H1 (cell line): Measurements from ENCODE around the gene KATNAL1. TPM values are rescaled to one million over a fixed set of nuclear protein-coding genes. Genes with fewer than 3 reads are reported as not detected.

Experiments
- CTCF ChIA-PET: fragments of 300-600 bp; sonication (Branson Sonifier 250); formaldehyde crosslinking; loops from one replicate; lab custom pipeline; 2021; ENCODE audit not compliant: partially characterized antibody; lab: Charles Lee
- POLR2A ChIA-PET: fragments of 300-600 bp; sonication (Branson Sonifier 250); formaldehyde crosslinking; loops from one replicate; lab custom pipeline; 2021; ENCODE audit warnings: inconsistent platforms; ENCODE audit not compliant: partially characterized antibody; lab: Charles Lee
- DNase-seq, 2 experiments: peaks; one replicate each; pipeline versions ENCODE4 v3.0.0 to v3.0.0-alpha.2; 2010 to 2022; ENCODE audit warnings: low spot score in 2 of 2, low read depth in 1 of 2, mixed read lengths in 1 of 2
- FAIRE-seq: peaks from 2 replicates; lab custom pipeline; 2011; peaks lifted over from hg19 to GRCh38; lab: Jason Lieb, UNC
- H2AFZ ChIP-seq: 2 replicates; pipeline ENCODE4 v1.8.1; 2012; ENCODE audit warnings: low read length, inconsistent platforms
- H2AK5ac ChIP-seq: 2 replicates; pipeline ENCODE4 v1.6.1; 2013; ENCODE audit warnings: low read depth, low read length
- H2BK120ac ChIP-seq: replicated peaks from 2 replicates; pipeline ENCODE3; 2013; ENCODE audit warnings: low read depth, low read length, inconsistent platforms
- H2BK12ac ChIP-seq: 2 replicates; pipeline ENCODE4 v1.6.1; 2013; ENCODE audit warnings: low read depth, low read length
- H2BK15ac ChIP-seq: 2 replicates; pipeline ENCODE4 v1.6.1; 2013; ENCODE audit warnings: low read length
- H2BK20ac ChIP-seq: 2 replicates; pipeline ENCODE4 v1.6.1; 2013; ENCODE audit warnings: low read length
- H2BK5ac ChIP-seq: 2 replicates; pipeline ENCODE4 v1.6.1; 2013; ENCODE audit warnings: low read depth, low read length
- H3K14ac ChIP-seq: 2 replicates; pipeline ENCODE4 v1.6.1; 2013; ENCODE audit warnings: inconsistent platforms; ENCODE audit not compliant: insufficient read length
- H3K18ac ChIP-seq: 2 replicates; pipeline ENCODE4 v1.6.1; 2013; ENCODE audit warnings: low read length; ENCODE audit errors: extremely low read depth
- H3K23ac ChIP-seq: 2 replicates; pipeline ENCODE4 v1.6.1; 2013; ENCODE audit warnings: inconsistent platforms; ENCODE audit not compliant: insufficient read length
- H3K23me2 ChIP-seq: 2 replicates; pipeline ENCODE4 v1.6.1; 2013; ENCODE audit warnings: low read depth, low read length
- H3K27ac ChIP-seq: 2 replicates; pipeline ENCODE4 v1.6.1; 2011; ENCODE audit warnings: low read depth, low read length, inconsistent platforms
- H3K27me3 ChIP-seq, 4 experiments: replicated peaks in 1 of 4; 1 replicate in 1 of 4; 2 replicates in 3 of 4; pipeline versions ENCODE4 v1.6.1 to v1.8.1; 2011 to 2013; ENCODE audit warnings: low read length in 3 of 4, mild to moderate bottlenecking in 3 of 4, inconsistent platforms in 2 of 4, mixed read lengths in 2 of 4, moderate library complexity in 1 of 4; ENCODE audit not compliant: control insufficient read depth in 3 of 4, insufficient read depth in 3 of 4; ENCODE audit errors: extremely low read depth in 1 of 4
- H3K36me3 ChIP-seq, 4 experiments: 2 replicates each; pipeline versions ENCODE4 v1.6.1 to v1.8.1; 2011 to 2013; ENCODE audit warnings: mild to moderate bottlenecking in 4 of 4, low read length in 3 of 4, moderate library complexity in 2 of 4, control low read depth in 1 of 4, inconsistent platforms in 1 of 4; ENCODE audit not compliant: insufficient read depth in 4 of 4, control insufficient read depth in 2 of 4
- H3K4ac ChIP-seq: replicated peaks from 2 replicates; pipeline ENCODE3; 2013; ENCODE audit warnings: low read length, low read depth, mixed read lengths, inconsistent platforms; ENCODE audit not compliant: insufficient read length
- H3K4me1 ChIP-seq, 4 experiments: replicated peaks in 1 of 4; 1 replicate in 1 of 4; 2 replicates in 3 of 4; pipeline versions ENCODE4 v1.6.1 to v1.8.1; 2011 to 2013; ENCODE audit warnings: low read length in 3 of 4, inconsistent platforms in 2 of 4, mixed read lengths in 1 of 4; ENCODE audit not compliant: insufficient read depth in 4 of 4, control insufficient read depth in 3 of 4
- H3K4me2 ChIP-seq, 2 experiments: 2 replicates each; pipeline versions ENCODE4 v1.6.1 to v1.8.1; 2011 to 2013; ENCODE audit warnings: low read depth in 2 of 2, low read length in 2 of 2, control low read depth in 1 of 2, inconsistent platforms in 1 of 2, mild to moderate bottlenecking in 1 of 2; ENCODE audit not compliant: insufficient read depth in 1 of 2
- H3K4me3 ChIP-seq, 4 experiments: fragments of 200-600, 300-600 bp in 1 of 4; sonication (generic), shearing (Covaris generic), sonication (Bioruptor Twin) in 1 of 4; 2 replicates each; pipeline versions ENCODE4 v1.5.1 to v1.8.1; 2011 to 2016; ENCODE audit warnings: low read length in 4 of 4, low read depth in 3 of 4, control low read depth in 2 of 4, inconsistent platforms in 2 of 4, mild to moderate bottlenecking in 2 of 4, mixed read lengths in 1 of 4, moderate library complexity in 1 of 4; ENCODE audit not compliant: insufficient read depth in 2 of 4; ENCODE audit errors: extremely low read depth in 1 of 4
- H3K56ac ChIP-seq: replicated peaks from 2 replicates; pipeline ENCODE3; 2013; ENCODE audit warnings: low read depth, mild to moderate bottlenecking, mixed read lengths, low read length, inconsistent platforms; ENCODE audit not compliant: insufficient read length
- H3K79me1 ChIP-seq: 2 replicates; pipeline ENCODE4 v1.6.1; 2013; ENCODE audit warnings: low read depth, low read length, control low read depth
- H3K79me2 ChIP-seq, 2 experiments: 2 replicates each; pipeline versions ENCODE4 v1.6.1 to v1.8.1; 2012 to 2013; ENCODE audit warnings: low read length in 2 of 2, mild to moderate bottlenecking in 2 of 2, inconsistent platforms in 1 of 2; ENCODE audit not compliant: insufficient read depth in 2 of 2, control insufficient read depth in 1 of 2
- H3K9ac ChIP-seq, 4 experiments: replicated peaks in 1 of 4; 1 replicate in 1 of 4; 2 replicates in 3 of 4; pipeline versions ENCODE4 v1.6.1 to v1.8.1; 2011 to 2013; ENCODE audit warnings: low read depth in 3 of 4, low read length in 3 of 4, control low read depth in 2 of 4, mild to moderate bottlenecking in 2 of 4, moderate library complexity in 2 of 4, inconsistent platforms in 1 of 4; ENCODE audit errors: extremely low read depth in 1 of 4
- H3K9me3 ChIP-seq, 2 experiments: 2 replicates each; pipeline versions ENCODE4 v1.6.1 to v1.8.1; 2012 to 2013; ENCODE audit warnings: mild to moderate bottlenecking in 2 of 2, moderate library complexity in 2 of 2, control low read depth in 1 of 2, inconsistent platforms in 1 of 2, low read depth in 1 of 2, low read length in 1 of 2, mixed read lengths in 1 of 2; ENCODE audit not compliant: insufficient read depth in 2 of 2
- H4K20me1 ChIP-seq, 2 experiments: replicated peaks in 1 of 2; 2 replicates each; pipeline versions ENCODE3 to v1.8.1; 2011 to 2013; ENCODE audit warnings: inconsistent platforms in 2 of 2, low read length in 2 of 2, mild to moderate bottlenecking in 1 of 2; ENCODE audit not compliant: insufficient read depth in 2 of 2, control insufficient read depth in 1 of 2
- H4K5ac ChIP-seq: 2 replicates; pipeline ENCODE4 v1.6.1; 2013; ENCODE audit warnings: low read length, low read depth, mixed read lengths, inconsistent platforms; ENCODE audit not compliant: insufficient read length
- H4K8ac ChIP-seq: 2 replicates; pipeline ENCODE4 v1.8.0; 2013; ENCODE audit warnings: mild to moderate bottlenecking, moderate library complexity, low read length, inconsistent platforms; ENCODE audit not compliant: insufficient read depth; ENCODE audit errors: extremely low read depth
- H4K91ac ChIP-seq: replicated peaks from 2 replicates; pipeline ENCODE3; 2013; ENCODE audit warnings: low read length, mixed read lengths, inconsistent platforms; ENCODE audit not compliant: insufficient read length
- ASH2L ChIP-seq: fragments of 200-600, 300-600 bp; sonication (generic); IDR thresholded peaks from one replicate; pipeline ENCODE4 v1.7.1; 2017; ENCODE audit warnings: low read length
- BRCA1 ChIP-seq: IDR thresholded peaks from 2 replicates; pipeline ENCODE4 v1.6.1; 2012; ENCODE audit warnings: low read depth, low read length, improper control_type of control experiment
- CEBPB ChIP-seq: IDR thresholded peaks from 2 replicates; pipeline ENCODE4 v1.6.1; 2012; ENCODE audit warnings: low read depth, low read length
- CHD2 ChIP-seq: IDR thresholded peaks from 2 replicates; pipeline ENCODE4 v1.6.1; 2012; ENCODE audit warnings: low read length, improper control_type of control experiment
- KDM1A ChIP-seq: fragments of 200-600, 300-600 bp; sonication (generic); IDR thresholded peaks from 2 replicates; pipeline ENCODE4 v1.7.1; 2016; ENCODE audit warnings: mild to moderate bottlenecking, low read length, borderline replicate concordance
- NANOG ChIP-seq: IDR thresholded peaks from 2 replicates; pipeline ENCODE4 v1.6.1; 2011; ENCODE audit warnings: low read length, low read depth, mild to moderate bottlenecking, inconsistent platforms; ENCODE audit not compliant: insufficient read depth, poor library complexity, severe bottlenecking
- NRF1 ChIP-seq: IDR thresholded peaks from 2 replicates; pipeline ENCODE4 v1.6.1; 2011; ENCODE audit warnings: mild to moderate bottlenecking, low read depth, low read length, improper control_type of control experiment
- POLR2AphosphoS5 ChIP-seq: IDR thresholded peaks from 2 replicates; pipeline ENCODE4 v1.6.1; 2011; ENCODE audit warnings: low read depth, low read length
- RBBP5 ChIP-seq: IDR thresholded peaks from 2 replicates; pipeline ENCODE4 v1.7.1; 2012; ENCODE audit warnings: low read depth, mild to moderate bottlenecking, inconsistent platforms, low read length, moderate library complexity, borderline replicate concordance
- RNF2 ChIP-seq: fragments of 200-900, 300-1000 bp; sonication (generic); IDR thresholded peaks from 2 replicates; pipeline ENCODE4 v1.7.1; 2016; ENCODE audit warnings: borderline replicate concordance, low read depth, mild to moderate bottlenecking, antibody characterized with exemption, low read length; ENCODE audit not compliant: poor library complexity, severe bottlenecking; ENCODE audit errors: missing control alignments
- SIN3A ChIP-seq, 2 experiments: IDR thresholded peaks in 1 of 2; conservative IDR thresholded peaks in 1 of 2; 2 replicates each; pipeline ENCODE4 v1.6.1; 2011 to 2012; ENCODE audit warnings: low read length in 2 of 2, improper control_type of control experiment in 1 of 2, low read depth in 1 of 2, mild to moderate bottlenecking in 1 of 2
- SIRT6 ChIP-seq: IDR thresholded peaks from one replicate; pipeline ENCODE4 v1.7.1; 2012; ENCODE audit warnings: low read length, inconsistent platforms
- USF2 ChIP-seq: IDR thresholded peaks from 2 replicates; pipeline ENCODE4 v1.6.1; 2011; ENCODE audit warnings: low read length, improper control_type of control experiment
- WGBS, 2 experiments: shearing (Covaris generic) in 1 of 2; methylation state at CpG; one replicate each; pipeline versions ENCODE4 v1.1.6 to v1.1.7; 2013 to 2015; ENCODE audit warnings: low lambda C conversion rate in 2 of 2, mixed read lengths in 2 of 2, inconsistent platforms in 1 of 2, low coverage in 1 of 2, missing lambda C conversion rate in 1 of 2; ENCODE audit not compliant: insufficient replicate concordance in 2 of 2, insufficient coverage in 1 of 2, insufficient read length in 1 of 2; ENCODE audit errors: extremely low coverage in 1 of 2, missing lambda C conversion rate in 1 of 2; 5-methylcytosine and 5-hydroxymethylcytosine counted together
- polyA plus RNA-seq, 7 experiments: library from polyadenylated mRNA; depleted of rRNA in 3 of 7; stranded (reverse) in 5 of 7; unstranded in 2 of 7; fragments of >200 nt in 5 of 7; fragments of 200-250 nt in 2 of 7; gene quantifications; 1 replicate in 5 of 7; 2 replicates in 1 of 7; 4 replicates in 1 of 7; pipeline versions ENCODE4 v1.2.1 to v1.2.3, GENCODE V29; 2011 to 2013; ENCODE audit warnings: missing spikeins in 2 of 7, mixed read lengths in 2 of 7
- total RNA-seq: library from RNA; stranded (reverse); fragmentation: NEBNext Ultra II Directional; extraction: Animal tissue kit (Norgen Biotek cat#: 25700); gene quantifications from 2 replicates; pipeline ENCODE4 v1.2.1, GENCODE V29; 2021

Gene KATNAL1
- total and polyA plus RNA-seq, 2 of the 8 experiments (the other 6 are each of a cell fraction or from before 2014, with no cell fraction given) = 4.0 to 13.2 TPM

- no peaks in the 10 kb centered on the region for H3K79me2 ChIP-seq
- POLR2A ChIA-PET = interaction anchor here (1.4 kb wide), 1 partner anchor 11 kb away, joined by 5 read pairs; no protein-coding TSS in a partner anchor
- no peak overlapping the region for H3K14ac ChIP-seq
- H3K4me1 ChIP-seq = peaks cover 0 to 3% (median 2%) of the 10 kb centered on the region in 4 experiments; a peak in 3 of 7 replicates
- H3K4ac ChIP-seq = no peak overlapping the region
- FAIRE-seq = no peak
- H3K9ac ChIP-seq = no peak overlapping the region
- 88% methylated on average over 9 of the region's 9 CpGs; no CpG with 5 or more reads in 1 of the 2 experiments for WGBS, 2 experiments
- no peak overlapping the region for H3K18ac ChIP-seq
- no peak overlapping the region for H2BK20ac ChIP-seq
- H3K23ac ChIP-seq = no peak overlapping the region
- no peak overlapping the region for H2AK5ac ChIP-seq
- H4K91ac ChIP-seq = no peak overlapping the region
- no peak overlapping the region for H4K5ac ChIP-seq
- H3K79me1 ChIP-seq = no peaks in the 10 kb centered on the region
- no peaks in the 10 kb centered on the region for H3K9me3 ChIP-seq
- no peak for DNase-seq
- no peak overlapping the region for H4K8ac ChIP-seq
- H3K36me3 ChIP-seq = no peaks in the 10 kb centered on the region
- H4K20me1 ChIP-seq = no peaks in the 10 kb centered on the region
- no peak overlapping the region for H2BK15ac ChIP-seq
- no peak overlapping the region for H2BK120ac ChIP-seq
- H3K23me2 ChIP-seq = no peaks in the 10 kb centered on the region
- no peak overlapping the region for H2BK12ac ChIP-seq
- CTCF ChIA-PET = interaction anchor here (1.0 kb wide), 1 partner anchor 38 kb away, joined by 4 read pairs; no protein-coding TSS in a partner anchor
- no peak overlapping the region for H3K4me3 ChIP-seq
- no peak overlapping the region for H3K4me2 ChIP-seq
- H3K27ac ChIP-seq = no peak overlapping the region
- no peak overlapping the region for H2BK5ac ChIP-seq
- H3K27me3 ChIP-seq = no peaks in the 10 kb centered on the region
- no peak overlapping the region for H3K56ac ChIP-seq
- no peak overlapping the region for H2AFZ ChIP-seq
- no peak for TF ChIP-seq CHD2
- no peak for TF ChIP-seq POLR2AphosphoS5
- TF ChIP-seq NANOG = no peak
- TF ChIP-seq CEBPB = no peak
- TF ChIP-seq RBBP5 = no peak
- TF ChIP-seq KDM1A = no peak
- no peak for TF ChIP-seq SIN3A (conservative IDR thresholded peaks at IDR 0.05 in 1 of 2, IDR thresholded peaks at IDR 0.05 in 1 of 2; ENCODE audit: low read depth in 1 of 2, low read length in 2 of 2)
- TF ChIP-seq NRF1 = no peak
- TF ChIP-seq SIRT6 = no peak
- TF ChIP-seq RNF2 = no peak
- no peak for TF ChIP-seq USF2
- no peak for TF ChIP-seq BRCA1
- TF ChIP-seq ASH2L = no peak
Observed at GRCh38 chr13:30170569-30170968, 136.8 kb downstream of the KATNAL1 start.
